ENCODE results near the gene HS1BP3.

The HS1BP3 gene

GRCh38 chr2:20624156-20624883, 26.6 kb downstream of the HS1BP3 start:
- Histone ChIP-seq H3K27me3 (replicated peaks in 2 of 5; ENCODE audit: control insufficient read depth in 4 of 5, insufficient read depth in 5 of 5, low read length in 4 of 5) (no peaks in the 10 kb centered on the region), H3K4me1 (ENCODE audit: control extremely low read depth in 1 of 4, control insufficient read depth in 4 of 4, insufficient read depth in 4 of 4, low read length in 3 of 4) (no peaks in the 10 kb centered on the region), H3K27ac (ENCODE audit: insufficient read depth in 1 of 2, low read depth in 1 of 2, low read length in 2 of 2, poor library complexity in 1 of 2, severe bottlenecking in 2 of 2) (no peak overlapping the region), H3K4me3 (ENCODE audit: control insufficient read depth in 1 of 7, extremely low read depth in 1 of 7, insufficient read depth in 4 of 7, low read depth in 2 of 7, low read length in 6 of 7) (no peak overlapping the region), H3K9me3 (ENCODE audit: control extremely low read depth in 1 of 5, control insufficient read depth in 4 of 5, insufficient read depth in 2 of 5, low read depth in 1 of 5, low read length in 4 of 5) (no peaks in the 10 kb centered on the region), H3K36me3 (ENCODE audit: control insufficient read depth in 4 of 4, insufficient read depth in 4 of 4, low read length in 3 of 4) (peaks cover 0 to 44% (median 27%) of the 10 kb centered on the region in 4 experiments)
- POLR2A ChIA-PET = no interaction called here
- DNase-seq = no peak
- WGBS (ENCODE audit: insufficient coverage) = 99% methylated on average over 20 of the region's 20 CpGs
- CTCF ChIA-PET = interaction anchor here (0.9 to 3.2 kb wide), 3 partner anchors 13 to 19 kb away, joined by 3 to 14 read pairs (median 5); no protein-coding TSS in a partner anchor

- WGBS (ENCODE audit: insufficient coverage) = 95% methylated on average over 7 of the region's 7 CpGs
- H3K9me3 ChIP-seq (ENCODE audit: control extremely low read depth in 1 of 5, control insufficient read depth in 4 of 5, insufficient read depth in 2 of 5, low read depth in 1 of 5, low read length in 4 of 5) = no peaks in the 10 kb centered on the region
- CTCF ChIA-PET = interaction anchor here (1.5 kb wide), 1 partner anchor 20 kb away, joined by 5 read pairs; no protein-coding TSS in a partner anchor
- POLR2A ChIA-PET = no interaction called here
- no peaks in the 10 kb centered on the region for H3K27me3 ChIP-seq (replicated peaks in 2 of 5; ENCODE audit: control insufficient read depth in 4 of 5, insufficient read depth in 5 of 5, low read length in 4 of 5)
- DNase-seq = no peak
- no peak overlapping the region for H3K4me3 ChIP-seq (ENCODE audit: control insufficient read depth in 1 of 7, extremely low read depth in 1 of 7, insufficient read depth in 4 of 7, low read depth in 2 of 7, low read length in 6 of 7)
- H3K27ac ChIP-seq (ENCODE audit: insufficient read depth in 1 of 2, low read depth in 1 of 2, low read length in 2 of 2, poor library complexity in 1 of 2, severe bottlenecking in 2 of 2) = no peak overlapping the region
- H3K4me1 ChIP-seq (ENCODE audit: control extremely low read depth in 1 of 4, control insufficient read depth in 4 of 4, insufficient read depth in 4 of 4, low read length in 3 of 4) = no peaks in the 10 kb centered on the region
- H3K36me3 ChIP-seq (ENCODE audit: control insufficient read depth in 4 of 4, insufficient read depth in 4 of 4, low read length in 3 of 4) = peaks cover 0 to 44% (median 27%) of the 10 kb centered on the region in 4 experiments
These were observed 27.1 kb downstream of the HS1BP3 start for GRCh38 chr2:20623741-20624155.

- Histone ChIP-seq H3K36me3 (ENCODE audit: control insufficient read depth in 4 of 4, insufficient read depth in 4 of 4, low read length in 3 of 4) (peaks cover 0 to 44% (median 27%) of the 10 kb centered on the region in 4 experiments), H3K27me3 (replicated peaks in 2 of 5; ENCODE audit: control insufficient read depth in 4 of 5, insufficient read depth in 5 of 5, low read length in 4 of 5) (no peaks in the 10 kb centered on the region), H3K4me3 (ENCODE audit: control insufficient read depth in 1 of 7, extremely low read depth in 1 of 7, insufficient read depth in 4 of 7, low read depth in 2 of 7, low read length in 6 of 7) (no peak overlapping the region), H3K4me1 (ENCODE audit: control extremely low read depth in 1 of 4, control insufficient read depth in 4 of 4, insufficient read depth in 4 of 4, low read length in 3 of 4) (peaks cover 0 to 1% (median 0%) of the 10 kb centered on the region in 4 experiments), H3K9me3 (ENCODE audit: control extremely low read depth in 1 of 5, control insufficient read depth in 4 of 5, insufficient read depth in 2 of 5, low read depth in 1 of 5, low read length in 4 of 5) (no peaks in the 10 kb centered on the region), H3K27ac (ENCODE audit: insufficient read depth in 1 of 2, low read depth in 1 of 2, low read length in 2 of 2, poor library complexity in 1 of 2, severe bottlenecking in 2 of 2) (no peak overlapping the region)
- ChIA-PET POLR2A (no interaction called here), CTCF (interaction anchor here (1.5 kb wide), 1 partner anchor 20 kb away, joined by 5 read pairs; no protein-coding TSS in a partner anchor)
- no peak for DNase-seq
- 98% methylated on average over 5 of the region's 10 CpGs for WGBS (ENCODE audit: insufficient coverage)
These were observed 27.7 kb downstream of the HS1BP3 start for GRCh38 chr2:20623241-20623640.

- 88% methylated on average over 9 of the region's 10 CpGs for WGBS (ENCODE audit: insufficient coverage)
- no peaks in the 10 kb centered on the region for H3K27me3 ChIP-seq (replicated peaks in 2 of 5; ENCODE audit: control insufficient read depth in 4 of 5, insufficient read depth in 5 of 5, low read length in 4 of 5)
- no peak overlapping the region for H3K4me3 ChIP-seq (ENCODE audit: control insufficient read depth in 1 of 7, extremely low read depth in 1 of 7, insufficient read depth in 4 of 7, low read depth in 2 of 7, low read length in 6 of 7)
- POLR2A ChIA-PET = no interaction called here
- no peak for DNase-seq
- CTCF ChIA-PET = interaction anchor here (1.5 kb wide), 1 partner anchor 21 kb away, joined by 5 read pairs; no protein-coding TSS in a partner anchor
- H3K9me3 ChIP-seq (ENCODE audit: control extremely low read depth in 1 of 5, control insufficient read depth in 4 of 5, insufficient read depth in 2 of 5, low read depth in 1 of 5, low read length in 4 of 5) = no peaks in the 10 kb centered on the region
- H3K36me3 ChIP-seq (ENCODE audit: control insufficient read depth in 4 of 4, insufficient read depth in 4 of 4, low read length in 3 of 4) = peaks cover 0 to 44% (median 27%) of the 10 kb centered on the region in 4 experiments
- H3K4me1 ChIP-seq (ENCODE audit: control extremely low read depth in 1 of 4, control insufficient read depth in 4 of 4, insufficient read depth in 4 of 4, low read length in 3 of 4) = peaks cover 0 to 6% (median 3%) of the 10 kb centered on the region in 4 experiments
- no peak overlapping the region for H3K27ac ChIP-seq (ENCODE audit: insufficient read depth in 1 of 2, low read depth in 1 of 2, low read length in 2 of 2, poor library complexity in 1 of 2, severe bottlenecking in 2 of 2)
These were observed 28.2 kb downstream of the HS1BP3 start for GRCh38 chr2:20622731-20623130.

GRCh38 chr2:20622296-20622686, 28.6 kb downstream of the HS1BP3 start:
- Histone ChIP-seq H3K4me1 (ENCODE audit: control extremely low read depth in 1 of 4, control insufficient read depth in 4 of 4, insufficient read depth in 4 of 4, low read length in 3 of 4) (peaks cover 0 to 11% (median 7%) of the 10 kb centered on the region in 4 experiments), H3K9me3 (ENCODE audit: control extremely low read depth in 1 of 5, control insufficient read depth in 4 of 5, insufficient read depth in 2 of 5, low read depth in 1 of 5, low read length in 4 of 5) (no peaks in the 10 kb centered on the region), H3K36me3 (ENCODE audit: control insufficient read depth in 4 of 4, insufficient read depth in 4 of 4, low read length in 3 of 4) (peaks cover 0 to 44% (median 27%) of the 10 kb centered on the region in 4 experiments), H3K27ac (ENCODE audit: insufficient read depth in 1 of 2, low read depth in 1 of 2, low read length in 2 of 2, poor library complexity in 1 of 2, severe bottlenecking in 2 of 2) (no peak overlapping the region), H3K4me3 (ENCODE audit: control insufficient read depth in 1 of 7, extremely low read depth in 1 of 7, insufficient read depth in 4 of 7, low read depth in 2 of 7, low read length in 6 of 7) (no peak overlapping the region), H3K27me3 (replicated peaks in 2 of 5; ENCODE audit: control insufficient read depth in 4 of 5, insufficient read depth in 5 of 5, low read length in 4 of 5) (no peaks in the 10 kb centered on the region)
- ChIA-PET CTCF (interaction anchor here (1.6 to 1.7 kb wide), 2 partner anchors 16 to 181 kb away, joined by 4 read pairs; no protein-coding TSS in a partner anchor), POLR2A (no interaction called here)
- DNase-seq = no peak
- 99% methylated on average over 9 of the region's 11 CpGs for WGBS (ENCODE audit: insufficient coverage)

- ChIA-PET CTCF (interaction anchor here (1.1 to 1.7 kb wide), 3 partner anchors 10 to 181 kb away, joined by 3 to 4 read pairs (median 4); no protein-coding TSS in a partner anchor), POLR2A (no interaction called here)
- no peak for DNase-seq
- no peak overlapping the region for H3K27ac ChIP-seq (ENCODE audit: insufficient read depth in 1 of 2, low read depth in 1 of 2, low read length in 2 of 2, poor library complexity in 1 of 2, severe bottlenecking in 2 of 2)
- peaks cover 0 to 44% (median 27%) of the 10 kb centered on the region in 4 experiments for H3K36me3 ChIP-seq (ENCODE audit: control insufficient read depth in 4 of 4, insufficient read depth in 4 of 4, low read length in 3 of 4)
- H3K4me3 ChIP-seq (ENCODE audit: control insufficient read depth in 1 of 7, extremely low read depth in 1 of 7, insufficient read depth in 4 of 7, low read depth in 2 of 7, low read length in 6 of 7) = no peak overlapping the region
- H3K9me3 ChIP-seq (ENCODE audit: control extremely low read depth in 1 of 5, control insufficient read depth in 4 of 5, insufficient read depth in 2 of 5, low read depth in 1 of 5, low read length in 4 of 5) = no peaks in the 10 kb centered on the region
- 87% methylated on average over 10 of the region's 12 CpGs for WGBS (ENCODE audit: insufficient coverage)
- peaks cover 0 to 17% (median 12%) of the 10 kb centered on the region in 4 experiments for H3K4me1 ChIP-seq (ENCODE audit: control extremely low read depth in 1 of 4, control insufficient read depth in 4 of 4, insufficient read depth in 4 of 4, low read length in 3 of 4)
- no peaks in the 10 kb centered on the region for H3K27me3 ChIP-seq (replicated peaks in 2 of 5; ENCODE audit: control insufficient read depth in 4 of 5, insufficient read depth in 5 of 5, low read length in 4 of 5)
These were observed 29.3 kb downstream of the HS1BP3 start for GRCh38 chr2:20621366-20622295.

Measured in common myeloid progenitor, CD34-positive (primary cell).